CD4-positive, alpha-beta T cell (primary cell): Measurements from ENCODE around the gene DENND1A. TPM values are rescaled to one million over a fixed set of nuclear protein-coding genes. Genes with fewer than 3 reads are reported as not detected.
"Not testable (repeated sequence)": the region's sequence is repeated elsewhere in the genome, so short reads cannot be mapped to it uniquely, and the experiment has no call there.

Experiments used
- ATAC-seq: fragments of 200-7000 bp; cut with Tn5 transposase; one replicate; pipeline ENCODE4 v1.10.0; 2022; ENCODE audit warnings: mild to moderate bottlenecking; ENCODE audit not compliant: poor library complexity
- CTCF ChIA-PET: fragments of 350-600 bp; sonication (Branson Sonifier 250); formaldehyde crosslinking; loops from one replicate; lab custom pipeline; 2021; ENCODE audit warnings: antibody characterized with exemption, inconsistent platforms; lab: Charles Lee
- POLR2A ChIA-PET: fragments of 350-600 bp; sonication (Branson Sonifier 250); formaldehyde crosslinking; loops from one replicate; lab custom pipeline; 2021; ENCODE audit warnings: antibody characterized with exemption, inconsistent platforms; lab: Charles Lee
- DNase-seq, 14 experiments: peaks; one replicate each; pipeline ENCODE4 v3.0.0-alpha.2; 2013 to 2020; ENCODE audit warnings: mixed read lengths in 2 of 14
- H3K27ac ChIP-seq, 2 donors: one replicate each; pipeline versions ENCODE4 v1.5.1 to v1.7.0; 2013; ENCODE audit warnings: low read length in 2 of 2, low read depth in 1 of 2, mild to moderate bottlenecking in 1 of 2
- H3K27me3 ChIP-seq, 2 experiments: 1 replicate in 1 of 2; 2 replicates in 1 of 2; pipeline versions ENCODE4 v1.6.1 to v1.7.0; 2013; ENCODE audit warnings: low read length in 2 of 2, control low read depth in 1 of 2, mild to moderate bottlenecking in 1 of 2, moderate library complexity in 1 of 2; ENCODE audit not compliant: insufficient read depth in 2 of 2, control insufficient read depth in 1 of 2
- H3K36me3 ChIP-seq: one replicate; pipeline ENCODE4 v1.6.1; 2013; ENCODE audit warnings: low read length, control low read depth; ENCODE audit not compliant: insufficient read depth
- H3K4me1 ChIP-seq: one replicate; pipeline ENCODE4 v1.6.1; 2013; ENCODE audit warnings: low read length, control low read depth; ENCODE audit not compliant: insufficient read depth
- H3K4me3 ChIP-seq: one replicate; pipeline ENCODE4 v1.5.1; 2013; ENCODE audit warnings: mild to moderate bottlenecking, low read length, moderate library complexity
- H3K9me3 ChIP-seq, 2 experiments: 1 replicate in 1 of 2; 2 replicates in 1 of 2; pipeline versions ENCODE4 v1.6.1 to v1.7.0; 2013; ENCODE audit warnings: low read length in 2 of 2, mild to moderate bottlenecking in 2 of 2, control low read depth in 1 of 2, moderate library complexity in 1 of 2; ENCODE audit not compliant: control insufficient read depth in 1 of 2, insufficient read depth in 1 of 2
- H3K27ac Mint-ChIP-seq: one replicate; pipeline ENCODE4 v1.8.0; 2020; ENCODE audit warnings: mixed read lengths
- H3K27me3 Mint-ChIP-seq: one replicate; pipeline ENCODE4 v1.8.0; 2021; ENCODE audit warnings: mixed read lengths
- H3K36me3 Mint-ChIP-seq: one replicate; pipeline ENCODE4 v1.8.0; 2021; ENCODE audit warnings: low read depth, mixed read lengths
- H3K4me1 Mint-ChIP-seq: one replicate; pipeline ENCODE4 v1.8.0; 2021; ENCODE audit warnings: low read depth, mixed read lengths
- H3K4me3 Mint-ChIP-seq: one replicate; pipeline ENCODE4 v1.8.0; 2020; ENCODE audit warnings: mild to moderate bottlenecking, mixed read lengths
- H3K9me3 Mint-ChIP-seq: one replicate; pipeline ENCODE4 v1.8.0; 2020; ENCODE audit warnings: mixed read lengths
- CTCF ChIP-seq: fragments of 200-600 bp; IDR thresholded peaks from one replicate; pipeline ENCODE4 v1.8.0; 2022; ENCODE audit warnings: antibody characterized with exemption, mild to moderate bottlenecking
- intact Hi-C, 2 experiments: fragments of 100-400 bp; cut with DNase I in 1 of 2; cut with micrococcal nuclease in 1 of 2; formaldehyde crosslinking; loops; one replicate each; pipeline versions ENCODE4 v1.15.1 to v1.9.0; 2023 to 2025; cut with DNase I, micrococcal nuclease
- total RNA-seq, 174 experiments: library from RNA in 2 of 174; stranded (reverse) in 2 of 174; gene quantifications; one replicate each; pipeline ENCODE4 v1.2.3 and lab custom pipeline; 2021 to 2026

DENND1A gene
- total RNA-seq, 2 experiments from 2014 or later: 20.0 to 20.6 TPM

GRCh38 chr9:123941524-123942070 lies 11.7 kb upstream of the DENND1A start:
- H3K27me3 ChIP-seq: no peaks in the 10 kb centered on the region
- peaks cover 0 to 4% of the 10 kb centered on the region in 2 experiments for H3K9me3 ChIP-seq
- DNase-seq (no peak), ATAC-seq (no peak)
- Mint-ChIP-seq H3K4me3 (no peak overlapping the region), H3K27ac (no peak overlapping the region), H3K36me3 (no peaks in the 10 kb centered on the region), H3K4me1 (no peaks in the 10 kb centered on the region), H3K9me3 (no peaks in the 10 kb centered on the region), H3K27me3 (peaks cover 15% of the 10 kb centered on the region)
- no peak for TF ChIP-seq CTCF
- H3K27ac ChIP-seq: no peak overlapping the region
- POLR2A ChIA-PET: no interaction called here
- H3K36me3 ChIP-seq: no peaks in the 10 kb centered on the region
- CTCF ChIA-PET: no interaction called here
- no peaks in the 10 kb centered on the region for H3K4me1 ChIP-seq
- H3K4me3 ChIP-seq: no peak overlapping the region
- intact Hi-C loops: no loop called here

- no peak for TF ChIP-seq CTCF
- intact Hi-C loops: no loop called here
- ATAC-seq (no peak), DNase-seq (no peak)
- Histone ChIP-seq H3K4me3 (no peak overlapping the region), H3K36me3 (no peaks in the 10 kb centered on the region), H3K9me3 (peaks cover 0 to 4% of the 10 kb centered on the region in 2 experiments), H3K27me3 (no peaks in the 10 kb centered on the region), H3K27ac (no peak overlapping the region), H3K4me1 (no peaks in the 10 kb centered on the region)
- H3K4me1 Mint-ChIP-seq: no peaks in the 10 kb centered on the region
- peaks cover 21% of the 10 kb centered on the region for H3K27me3 Mint-ChIP-seq
- no peak overlapping the region for H3K27ac Mint-ChIP-seq
- POLR2A ChIA-PET: no interaction called here
- no peaks in the 10 kb centered on the region for H3K36me3 Mint-ChIP-seq
- H3K9me3 Mint-ChIP-seq: no peaks in the 10 kb centered on the region
- no peak overlapping the region for H3K4me3 Mint-ChIP-seq
- CTCF ChIA-PET: no interaction called here
Measured at GRCh38 chr9:123940721-123941523, 11.0 kb upstream of the DENND1A start.

- no peaks in the 10 kb centered on the region for H3K36me3 Mint-ChIP-seq
- H3K27me3 ChIP-seq: no peaks in the 10 kb centered on the region
- H3K4me3 ChIP-seq: no peak overlapping the region
- H3K27ac ChIP-seq: no peak overlapping the region
- no peak overlapping the region for H3K27ac Mint-ChIP-seq
- no peak for TF ChIP-seq CTCF
- intact Hi-C loops: no loop called here
- DNase-seq: no peak
- ChIA-PET POLR2A (no interaction called here), CTCF (no interaction called here)
- H3K4me3 Mint-ChIP-seq: no peak overlapping the region
- H3K27me3 Mint-ChIP-seq: peaks cover 21% of the 10 kb centered on the region
- no peaks in the 10 kb centered on the region for H3K36me3 ChIP-seq
- no peaks in the 10 kb centered on the region for H3K9me3 Mint-ChIP-seq
- H3K4me1 ChIP-seq: no peaks in the 10 kb centered on the region
- peaks cover 0 to 4% of the 10 kb centered on the region in 2 experiments for H3K9me3 ChIP-seq
- no peaks in the 10 kb centered on the region for H3K4me1 Mint-ChIP-seq
- no peak for ATAC-seq
Measured at GRCh38 chr9:123938401-123938800, 8.5 kb upstream of the DENND1A start.

GRCh38 chr9:123936575-123936974 lies 6.6 kb upstream of the DENND1A start:
- H3K9me3 ChIP-seq, H3K4me1 ChIP-seq, H3K27ac ChIP-seq, H3K4me3 Mint-ChIP-seq, H3K36me3 ChIP-seq, H3K36me3 Mint-ChIP-seq, CTCF ChIA-PET, DNase-seq, ATAC-seq, H3K27me3 ChIP-seq, H3K27ac Mint-ChIP-seq, H3K4me3 ChIP-seq, H3K4me1 Mint-ChIP-seq, POLR2A ChIA-PET, intact Hi-C loops, H3K9me3 Mint-ChIP-seq: not testable (repeated sequence)
- peaks cover 21% of the 10 kb centered on the region for H3K27me3 Mint-ChIP-seq
